Dermis microvascular lymphatic vessel endothelial cell (primary cell): ENCODE measurements around the gene CNNM1. TPM values are rescaled to one million over a fixed set of nuclear protein-coding genes. Genes with fewer than 3 reads are reported as not detected.

ENCODE experiments used
- DNase-seq, 2 donors: peaks; one replicate each; pipeline versions ENCODE4 v3.0.0 to v3.0.0-alpha.2; 2010; ENCODE audit warnings: low read depth in 2 of 2
- total RNA-seq: library from RNA; depleted of rRNA; stranded (reverse); fragments of >200 nt; gene quantifications from 2 replicates; pipeline ENCODE4 v1.2.1, GENCODE V29; 2014

Gene CNNM1
- total RNA-seq, 1 donor from 2014 or later: not detected

- no peak for DNase-seq
These were observed 89.9 kb downstream of the CNNM1 start for GRCh38 chr10:99418910-99419624.

GRCh38 chr10:99419688-99420087 lies 90.5 kb downstream of the CNNM1 start:
- DNase-seq: no peak

GRCh38 chr10:99421233-99421739 lies 92.1 kb downstream of the CNNM1 start:
- no peak for DNase-seq

- no peak for DNase-seq
These were observed 93.5 kb downstream of the CNNM1 start for GRCh38 chr10:99422529-99423096.

GRCh38 chr10:99424656-99425055 lies 95.5 kb downstream of the CNNM1 start:
- DNase-seq: no peak

GRCh38 chr10:99425204-99425603 lies 96.0 kb downstream of the CNNM1 start:
- no peak for DNase-seq

- DNase-seq: no peak
These were observed 97.5 kb downstream of the CNNM1 start for GRCh38 chr10:99426689-99427088.

- DNase-seq: no peak
These were observed 98.5 kb downstream of the CNNM1 start for GRCh38 chr10:99427566-99428190.

GRCh38 chr10:99429517-99430095 lies 100.5 kb downstream of the CNNM1 start:
- DNase-seq: no peak

- no peak for DNase-seq
These were observed 100.9 kb downstream of the CNNM1 start for GRCh38 chr10:99430116-99430450.

- peak; percentile 98 to 99 for DNase-seq
These were observed 101.5 kb downstream of the CNNM1 start, which contains the start of gene GOT1 for GRCh38 chr10:99430451-99431189. Gene GOT1, minus strand, starts transcription at chr10:99430624. Its CDS starts 59 bp downstream, at chr10:99430565.

GRCh38 chr10:99431190-99431760 lies 102.1 kb downstream of the CNNM1 start:
- DNase-seq: peak in 1 of 2 donors; percentile 23

- no peak for DNase-seq
These were observed 102.9 kb downstream of the CNNM1 start for GRCh38 chr10:99432047-99432446.

GRCh38 chr10:99432881-99433280 lies 103.7 kb downstream of the CNNM1 start:
- no peak for DNase-seq

- DNase-seq: peak in 1 of 2 donors; percentile 19
These were observed 104.3 kb downstream of the CNNM1 start for GRCh38 chr10:99433378-99434020.

GRCh38 chr10:99435986-99436638 lies 107.0 kb downstream of the CNNM1 start:
- DNase-seq: peak; percentile 30 to 63

GRCh38 chr10:99438890-99439289 lies 109.7 kb downstream of the CNNM1 start:
- DNase-seq: no peak

- no peak for DNase-seq
These were observed 113.2 kb downstream of the CNNM1 start for GRCh38 chr10:99442394-99442793.

GRCh38 chr10:99443500-99443899 lies 114.3 kb downstream of the CNNM1 start:
- no peak for DNase-seq
